HCT116 (cell line): ENCODE measurements around the gene CHD1. TPM values are rescaled to one million over a fixed set of nuclear protein-coding genes. Genes with fewer than 3 reads are reported as not detected.

Experiments
- ATAC-seq: fragments of 200-7000 bp; cut with Tn5 transposase; 2 replicates; pipeline ENCODE4 v1.9.1; 2020; ENCODE audit warnings: mild to moderate bottlenecking, moderate library complexity
- BruUV-seq: library from RNA; stranded (reverse); fragments of 400-500 nt; replicated peaks from 2 replicates; lab custom pipeline; 2021; lab: Mats Ljungman, UMichigan
- CTCF ChIA-PET: fragments of 300-600 bp; sonication (Branson Sonifier 250); formaldehyde crosslinking; loops from one replicate; lab custom pipeline; 2021; ENCODE audit warnings: antibody characterized with exemption; lab: Charles Lee
- POLR2A ChIA-PET: fragments of 300-600, 350-600 bp; sonication (Branson Sonifier 250); formaldehyde crosslinking; loops from one replicate; lab custom pipeline; 2021; ENCODE audit warnings: antibody characterized with exemption; lab: Charles Lee
- RAD21 ChIA-PET, 2 experiments: fragments of 300-600 bp; sonication (Branson Sonifier 250); formaldehyde crosslinking; loops; one replicate each; lab custom pipeline; 2023; ENCODE audit warnings: low total read pairs in 2 of 2; ENCODE audit not compliant: uncharacterized antibody in 2 of 2, unreplicated experiment in 2 of 2, low non-redundant PET in 1 of 2; lab: Charles Lee
- DNase-seq: peaks from one replicate; pipeline ENCODE4 v3.0.0-alpha.2; 2010; ENCODE audit warnings: low read depth, low spot score
- H2AFZ ChIP-seq: fragments of 200-600 bp; shearing (Covaris generic), sonication (generic); 2 replicates; pipeline ENCODE4 v1.6.1; 2017; ENCODE audit warnings: low read depth, mixed run types, mixed read lengths, antibody characterized with exemption, low read length; ENCODE audit not compliant: poor library complexity, severe bottlenecking
- H3K27ac ChIP-seq: 2 replicates; pipeline ENCODE4 v1.5.1; 2012; ENCODE audit warnings: low read depth, low read length
- H3K27me3 ChIP-seq: fragments of 200-600 bp; sonication (generic); 2 replicates; pipeline ENCODE4 v1.6.1; 2016; ENCODE audit warnings: mixed run types, low read length, mixed read lengths; ENCODE audit not compliant: insufficient read depth
- H3K36me3 ChIP-seq, 2 experiments: fragments of 200-500 bp in 1 of 2; fragments of 200-600 bp in 1 of 2; sonication (Bioruptor generic) in 1 of 2; sonication (generic) in 1 of 2; 2 replicates each; pipeline versions ENCODE4 v1.5.1 to v1.6.1; 2014 to 2016; ENCODE audit warnings: low read length in 2 of 2, inconsistent platforms in 1 of 2, mixed read lengths in 1 of 2, mixed run types in 1 of 2; ENCODE audit not compliant: insufficient read depth in 2 of 2, control insufficient read depth in 1 of 2
- H3K4me1 ChIP-seq, 2 experiments: fragments of 200-600 bp in 1 of 2; sonication (generic) in 1 of 2; 2 replicates each; pipeline versions ENCODE4 v1.5.1 to v1.6.1; 2012 to 2017; ENCODE audit warnings: low read length in 2 of 2, inconsistent platforms in 1 of 2, mild to moderate bottlenecking in 1 of 2, mixed read lengths in 1 of 2, mixed run types in 1 of 2, moderate library complexity in 1 of 2; ENCODE audit not compliant: insufficient read depth in 2 of 2, control insufficient read depth in 1 of 2
- H3K4me2 ChIP-seq: fragments of 200-600 bp; sonication (generic); 2 replicates; pipeline ENCODE4 v1.6.1; 2017; ENCODE audit warnings: mixed run types, low read length, mixed read lengths
- H3K4me3 ChIP-seq, 2 experiments: fragments of 200-600 bp in 1 of 2; sonication (generic) in 1 of 2; replicated peaks in 1 of 2; 2 replicates each; pipeline ENCODE4 v1.5.1; 2011 to 2016; ENCODE audit warnings: low read length in 2 of 2, control low read depth in 1 of 2, low read depth in 1 of 2, mild to moderate bottlenecking in 1 of 2, mixed read lengths in 1 of 2, mixed run types in 1 of 2
- H3K79me2 ChIP-seq: fragments of 200-600 bp; sonication (generic); 2 replicates; pipeline ENCODE4 v1.6.1; 2017; ENCODE audit warnings: mild to moderate bottlenecking, mixed run types, low read length, moderate library complexity, mixed read lengths; ENCODE audit not compliant: insufficient read depth
- H3K9ac ChIP-seq: fragments of 200-600 bp; sonication (generic); 2 replicates; pipeline ENCODE4 v1.6.1; 2016; ENCODE audit warnings: low read length, mixed read lengths
- H3K9me2 ChIP-seq: fragments of 200-600 bp; sonication (generic), shearing (Covaris generic); 2 replicates; pipeline ENCODE4 v1.6.1; 2017; ENCODE audit warnings: mixed run types, mild to moderate bottlenecking, moderate library complexity; ENCODE audit not compliant: insufficient read depth
- H3K9me3 ChIP-seq, 2 experiments: fragments of 200-500 bp in 1 of 2; fragments of 200-600 bp in 1 of 2; sonication (Bioruptor generic) in 1 of 2; sonication (generic) in 1 of 2; 2 replicates each; pipeline ENCODE4 v1.6.1; 2014 to 2017; ENCODE audit warnings: low read length in 2 of 2, mixed read lengths in 2 of 2, inconsistent platforms in 1 of 2, low read depth in 1 of 2, mild to moderate bottlenecking in 1 of 2, mixed run types in 1 of 2, moderate library complexity in 1 of 2; ENCODE audit not compliant: control insufficient read depth in 1 of 2, insufficient read depth in 1 of 2
- H4K20me1 ChIP-seq: fragments of 200-600 bp; sonication (generic), shearing (Covaris generic); 2 replicates; pipeline ENCODE4 v1.6.1; 2017; ENCODE audit warnings: mixed run types, mild to moderate bottlenecking, moderate library complexity; ENCODE audit not compliant: insufficient read depth
- CBX3 ChIP-seq: IDR thresholded peaks from 2 replicates; pipeline ENCODE4 v1.6.1; 2012; ENCODE audit warnings: low read depth
- CEBPB ChIP-seq: IDR thresholded peaks from 2 replicates; pipeline ENCODE4 v1.6.1; 2012; ENCODE audit warnings: low read depth
- CTCF ChIP-seq, 3 experiments: fragments of 200-600 bp in 1 of 3; sonication (generic) in 1 of 3; IDR thresholded peaks in 2 of 3; conservative IDR thresholded peaks in 1 of 3; 2 replicates each; pipeline ENCODE4 v1.5.1; 2012 to 2017; ENCODE audit warnings: low read depth in 2 of 3, low read length in 2 of 3, antibody characterized with exemption in 1 of 3, borderline replicate concordance in 1 of 3, control low read depth in 1 of 3, mild to moderate bottlenecking in 1 of 3, mixed read lengths in 1 of 3, mixed run types in 1 of 3, moderate library complexity in 1 of 3; ENCODE audit not compliant: insufficient read depth in 1 of 3
- ELF1 ChIP-seq: IDR thresholded peaks from 2 replicates; pipeline ENCODE4 v1.6.1; 2012; ENCODE audit warnings: low read depth, borderline replicate concordance
- EZH2phosphoT487 ChIP-seq: fragments of 200-600 bp; IDR thresholded peaks from 2 replicates; pipeline ENCODE4 v1.6.1; 2018; ENCODE audit warnings: antibody characterized with exemption, borderline replicate concordance
- FOSL1 ChIP-seq: IDR thresholded peaks from 2 replicates; pipeline ENCODE4 v1.6.1; 2012; ENCODE audit warnings: low read depth
- JUND ChIP-seq: IDR thresholded peaks from 2 replicates; pipeline ENCODE4 v1.6.1; 2012
- POLR2A ChIP-seq: IDR thresholded peaks from 2 replicates; pipeline ENCODE4 v1.7.0; 2011; ENCODE audit warnings: borderline replicate concordance; ENCODE audit not compliant: insufficient read depth, insufficient read length; ENCODE audit errors: extremely low read depth
- POLR2AphosphoS5 ChIP-seq: IDR thresholded peaks from 2 replicates; pipeline ENCODE4 v1.6.1; 2011; ENCODE audit warnings: mild to moderate bottlenecking, low read depth, low read length, moderate library complexity
- RAD21 ChIP-seq: IDR thresholded peaks from 2 replicates; pipeline ENCODE4 v1.6.1; 2012; ENCODE audit warnings: low read depth, mild to moderate bottlenecking
- REST ChIP-seq: IDR thresholded peaks from 2 replicates; pipeline ENCODE4 v1.6.1; 2012; ENCODE audit warnings: low read depth
- SIN3A ChIP-seq: IDR thresholded peaks from 2 replicates; pipeline ENCODE4 v1.6.1; 2012; ENCODE audit warnings: low read depth
- SP1 ChIP-seq: IDR thresholded peaks from 2 replicates; pipeline ENCODE4 v1.6.1; 2012; ENCODE audit warnings: low read depth
- TCF7L2 ChIP-seq: IDR thresholded peaks from 2 replicates; pipeline ENCODE4 v1.7.0; 2011; ENCODE audit warnings: borderline replicate concordance, inconsistent platforms; ENCODE audit not compliant: insufficient read depth, insufficient read length; ENCODE audit errors: extremely low read depth
- YY1 ChIP-seq: IDR thresholded peaks from 2 replicates; pipeline ENCODE4 v1.6.1; 2011; ENCODE audit warnings: low read length, low read depth, moderate library complexity, mild to moderate bottlenecking; ENCODE audit not compliant: insufficient replicate concordance; ENCODE audit errors: extremely low read depth
- intact Hi-C: fragments of 100-400 bp; cut with micrococcal nuclease; formaldehyde crosslinking; loops from 2 replicates; pipeline ENCODE4 v1.10.0; 2022
- total RNA-seq: library from RNA; stranded (reverse); gene quantifications from one replicate; pipeline ENCODE4 v1.2.1, GENCODE V29; 2021; ENCODE audit not compliant: unreplicated experiment
- TF ChIP-seq, protein P1 (sequence below): IDR thresholded peaks from 2 replicates; pipeline ENCODE4 v1.6.1; 2012

The CHD1 gene
- total RNA-seq, 1 experiment from 2014 or later = 43.9 TPM

- no peak overlapping the region for H3K27ac ChIP-seq
- H3K36me3 ChIP-seq = no peaks in the 10 kb centered on the region
- no TSS peak for BruUV-seq
- intact Hi-C loops = no loop called here
- H4K20me1 ChIP-seq = no peaks in the 10 kb centered on the region
- H3K79me2 ChIP-seq = peaks cover 17% of the 10 kb centered on the region
- POLR2A ChIA-PET = no interaction called here
- H3K27me3 ChIP-seq = no peaks in the 10 kb centered on the region
- RAD21 ChIA-PET = no interaction called here
- no peak overlapping the region for H3K4me2 ChIP-seq
- DNase-seq = no peak
- H3K9me3 ChIP-seq = no peaks in the 10 kb centered on the region
- ATAC-seq = no peak
- H3K9ac ChIP-seq = no peak overlapping the region
- no peak overlapping the region for H2AFZ ChIP-seq
- no peaks in the 10 kb centered on the region for H3K9me2 ChIP-seq
- H3K4me1 ChIP-seq = peaks cover 7 to 9% of the 10 kb centered on the region in 2 experiments
- no peak overlapping the region for H3K4me3 ChIP-seq
- no peak for TF ChIP-seq JUND
- no peak for TF ChIP-seq TCF7L2
- no peak for TF ChIP-seq SIN3A
- no peak for TF ChIP-seq SP1
- TF ChIP-seq RAD21 = no peak
- no peak for TF ChIP-seq YY1
- no peak for TF ChIP-seq POLR2A
- no peak for TF ChIP-seq CEBPB
- TF ChIP-seq EZH2phosphoT487 = no peak
- CTCF ChIA-PET = no interaction called here
Observed at GRCh38 chr5:98934546-98934945, 5.7 kb upstream of the CHD1 start.

GRCh38 chr5:98933445-98934072 lies 4.8 kb upstream of the CHD1 start:
- POLR2A ChIA-PET = no interaction called here
- Histone ChIP-seq H3K9me3 (no peaks in the 10 kb centered on the region), H3K9me2 (no peaks in the 10 kb centered on the region), H3K4me3 (no peak overlapping the region), H3K4me2 (no peak overlapping the region), H3K79me2 (peaks cover 17% of the 10 kb centered on the region), H2AFZ (no peak overlapping the region), H3K27ac (no peak overlapping the region), H3K36me3 (no peaks in the 10 kb centered on the region), H3K4me1 (peaks cover 7 to 9% of the 10 kb centered on the region in 2 experiments), H3K9ac (no peak overlapping the region), H4K20me1 (no peaks in the 10 kb centered on the region), H3K27me3 (no peaks in the 10 kb centered on the region)
- CTCF ChIA-PET = no interaction called here
- no peak for DNase-seq
- BruUV-seq = no TSS peak
- no peak for ATAC-seq
- intact Hi-C loops = no loop called here
- RAD21 ChIA-PET = no interaction called here
- no peak for TF ChIP-seq SP1
- TF ChIP-seq ELF1 = no peak
- TF ChIP-seq REST = no peak
- TF ChIP-seq FOSL1 = no peak
- TF ChIP-seq CBX3 = no peak
- no peak for TF ChIP-seq EZH2phosphoT487
- no peak for TF ChIP-seq CTCF (IDR thresholded peaks at IDR 0.05 in 2 of 3, conservative IDR thresholded peaks at IDR 0.05 in 1 of 3; ENCODE audit: borderline replicate concordance in 1 of 3, insufficient read depth in 1 of 3, low read depth in 2 of 3, low read length in 2 of 3)
- TF ChIP-seq, protein P1, sequence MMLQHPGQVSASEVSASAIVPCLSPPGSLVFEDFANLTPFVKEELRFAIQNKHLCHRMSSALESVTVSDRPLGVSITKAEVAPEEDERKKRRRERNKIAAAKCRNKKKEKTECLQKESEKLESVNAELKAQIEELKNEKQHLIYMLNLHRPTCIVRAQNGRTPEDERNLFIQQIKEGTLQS = no peak
- no peak for TF ChIP-seq JUND
- TF ChIP-seq POLR2A = no peak
- TF ChIP-seq POLR2AphosphoS5 = no peak
